Measurements from ENCODE around the gene POLR3C. TPM values are rescaled to one million over a fixed set of nuclear protein-coding genes. Genes with fewer than 3 reads are reported as not detected.
"Not testable (repeated sequence)": the region's sequence is repeated elsewhere in the genome, so short reads cannot be mapped to it uniquely, and the experiment has no call there.

The POLR3C gene
- total and polyA plus RNA-seq, 12 donors = 12.0 to 28.4 (median 19.9) TPM

GRCh38 chr1:145806408-145806807 lies 17.6 kb upstream of the POLR3C start:
- H3K27ac ChIP-seq = no peak overlapping the region
- H3K9me3 ChIP-seq (replicated peaks in 1 of 3) = no peaks in the 10 kb centered on the region
- H3K27me3 ChIP-seq = no peaks in the 10 kb centered on the region
- peaks cover 0 to 24% of the 10 kb centered on the region in 2 donors for H3K4me1 ChIP-seq (replicated peaks in 1 of 2)
- no peak for TF ChIP-seq POLR2A (IDR thresholded peaks at IDR 0.05)
- no peak for TF ChIP-seq CTCF (IDR thresholded peaks at IDR 0.05)
- 89 to 98% (median 92%) methylated on average over 4 of the region's 4 CpGs for WGBS, 4 donors
- no peak overlapping the region for H3K4me3 ChIP-seq
- no peaks in the 10 kb centered on the region for H3K36me3 ChIP-seq (replicated peaks in 1 of 2)
- DNase-seq = no peak
- intact Hi-C loops (cut with DNase I) = no loop called here

GRCh38 chr1:145806844-145807243 lies 17.2 kb upstream of the POLR3C start:
- no peak overlapping the region for H3K4me3 ChIP-seq
- no peak for DNase-seq
- no peak overlapping the region for H3K27ac ChIP-seq
- 93 to 95% (median 94%) methylated on average over 7 of the region's 7 CpGs for WGBS, 4 donors
- no peaks in the 10 kb centered on the region for H3K27me3 ChIP-seq
- H3K36me3 ChIP-seq (replicated peaks in 1 of 2) = no peaks in the 10 kb centered on the region
- H3K9me3 ChIP-seq (replicated peaks in 1 of 3) = no peaks in the 10 kb centered on the region
- TF ChIP-seq CTCF (IDR thresholded peaks at IDR 0.05) (no peak), POLR2A (IDR thresholded peaks at IDR 0.05) (no peak)
- H3K4me1 ChIP-seq (replicated peaks in 1 of 2) = peaks cover 0 to 24% of the 10 kb centered on the region in 2 donors
- intact Hi-C loops (cut with DNase I) = no loop called here

- H3K27me3 ChIP-seq; H3K9me3 ChIP-seq (replicated peaks in 1 of 3); DNase-seq; H3K36me3 ChIP-seq (replicated peaks in 1 of 2); intact Hi-C loops (cut with DNase I); H3K27ac ChIP-seq; H3K4me3 ChIP-seq; H3K4me1 ChIP-seq (replicated peaks in 1 of 2): not testable (repeated sequence)
- WGBS, 4 donors = 48 to 74% (median 60%) methylated on average over 2 to 6 of the region's 6 CpGs
Measured at GRCh38 chr1:145812977-145813810, 10.8 kb upstream of the POLR3C start.

- H3K4me3 ChIP-seq; H3K27me3 ChIP-seq; H3K36me3 ChIP-seq (replicated peaks in 1 of 2); H3K9me3 ChIP-seq (replicated peaks in 1 of 3); H3K27ac ChIP-seq; H3K4me1 ChIP-seq (replicated peaks in 1 of 2); DNase-seq; intact Hi-C loops (cut with DNase I): not testable (repeated sequence)
- WGBS, 4 donors = 69 to 92% (median 77%) methylated on average over 2 to 4 of the region's 6 CpGs
Measured at GRCh38 chr1:145818095-145818494, 5.9 kb upstream of the POLR3C start.

GRCh38 chr1:145822779-145823331 lies 1.1 kb upstream of the POLR3C start:
- not testable (repeated sequence) for H3K4me3 ChIP-seq; H3K27me3 ChIP-seq; H3K9me3 ChIP-seq (replicated peaks in 1 of 3); DNase-seq; H3K27ac ChIP-seq
- WGBS, 4 donors = 0 to 2% methylated on average over 1 to 4 of the region's 16 CpGs; no CpG with 5 or more reads in 2 of the 4 donors
- intact Hi-C loops (cut with DNase I) = loop anchor here in 1 of 2 donors (10.0 kb wide), 1 partner anchor 88 kb away; no protein-coding TSS in a partner anchor
- H3K4me1 ChIP-seq (replicated peaks in 1 of 2) = peaks cover 5 to 13% of the 10 kb centered on the region in 2 donors
- H3K36me3 ChIP-seq (replicated peaks in 1 of 2) = peaks cover 0 to 20% of the 10 kb centered on the region in 2 donors
